ENCODE results near the gene KRTAP5-4. TPM values are rescaled to one million over a fixed set of nuclear protein-coding genes. Genes with fewer than 3 reads are reported as not detected.
"Not testable (repeated sequence)": the region's sequence is repeated elsewhere in the genome, so short reads cannot be mapped to it uniquely, and the experiment has no call there.

Gene KRTAP5-4
- total and polyA plus RNA-seq, 8 donors = not detected

GRCh38 chr11:1618231-1618630 is 3.7 kb downstream of the KRTAP5-4 start:
- H3K4me3 ChIP-seq = no peak overlapping the region
- TF ChIP-seq CTCF (IDR thresholded peaks at IDR 0.05) = no peak
- H3K9me3 ChIP-seq = no peaks in the 10 kb centered on the region
- H3K27ac ChIP-seq = no peak overlapping the region
- H3K36me3 ChIP-seq = no peaks in the 10 kb centered on the region
- H3K27me3 ChIP-seq = peaks cover 0 to 9% of the 10 kb centered on the region in 2 donors
- no peaks in the 10 kb centered on the region for H3K4me1 ChIP-seq
- intact Hi-C loops (cut with DNase I) = no loop called here
- ATAC-seq = no peak
- DNase-seq = no peak

GRCh38 chr11:1608363-1608762 is 13.6 kb downstream of the KRTAP5-4 start, which contains the start of gene KRTAP5-3:
Gene KRTAP5-3, minus strand, starts transcription at chr11:1608463. Its CDS starts 78 bp downstream, at chr11:1608385.
- no peak for TF ChIP-seq CTCF (IDR thresholded peaks at IDR 0.05)
- DNase-seq (no peak), ATAC-seq (no peak)
- no peak within 1 kb of the TSS for H3K4me3 ChIP-seq
- no peaks in the 10 kb centered on the region for H3K9me3 ChIP-seq
- peaks cover 0 to 52% of the 10 kb centered on the region in 2 donors for H3K27me3 ChIP-seq
- H3K27ac ChIP-seq = no peak within 1 kb of the TSS
- no peaks in the 10 kb centered on the region for H3K4me1 ChIP-seq
- intact Hi-C loops (cut with DNase I) = no loop called here
- no peaks in the 10 kb centered on the region for H3K36me3 ChIP-seq

GRCh38 chr11:1607901-1608300 is 14.0 kb downstream of the KRTAP5-4 start:
- H3K9me3 ChIP-seq; DNase-seq; H3K27ac ChIP-seq; intact Hi-C loops (cut with DNase I); ATAC-seq; H3K36me3 ChIP-seq; H3K4me1 ChIP-seq; H3K4me3 ChIP-seq: not testable (repeated sequence)
- peaks cover 0 to 52% of the 10 kb centered on the region in 2 donors for H3K27me3 ChIP-seq

- H3K4me3 ChIP-seq; H3K4me1 ChIP-seq; H3K27ac ChIP-seq; H3K36me3 ChIP-seq; H3K9me3 ChIP-seq; ATAC-seq; intact Hi-C loops (cut with DNase I); DNase-seq: not testable (repeated sequence)
- peaks cover 0 to 51% of the 10 kb centered on the region in 2 donors for H3K27me3 ChIP-seq
These were observed 14.6 kb downstream of the KRTAP5-4 start for GRCh38 chr11:1607156-1607845.

- H3K4me1 ChIP-seq; H3K9me3 ChIP-seq; ATAC-seq; H3K4me3 ChIP-seq; H3K27ac ChIP-seq; H3K36me3 ChIP-seq; intact Hi-C loops (cut with DNase I); DNase-seq: not testable (repeated sequence)
- peaks cover 0 to 51% of the 10 kb centered on the region in 2 donors for H3K27me3 ChIP-seq
These were observed 16.0 kb downstream of the KRTAP5-4 start for GRCh38 chr11:1605923-1606322.

GRCh38 chr11:1604711-1605110 is 17.2 kb downstream of the KRTAP5-4 start:
- Histone ChIP-seq H3K36me3 (no peaks in the 10 kb centered on the region), H3K4me1 (no peaks in the 10 kb centered on the region), H3K27me3 (peaks cover 0 to 51% of the 10 kb centered on the region in 2 donors), H3K9me3 (no peaks in the 10 kb centered on the region), H3K27ac (no peak overlapping the region), H3K4me3 (no peak overlapping the region)
- intact Hi-C loops (cut with DNase I) = no loop called here
- DNase-seq (no peak), ATAC-seq (no peak)
- TF ChIP-seq CTCF (IDR thresholded peaks at IDR 0.05) = no peak

GRCh38 chr11:1604181-1604580 is 17.8 kb downstream of the KRTAP5-4 start:
- no peak for TF ChIP-seq CTCF (IDR thresholded peaks at IDR 0.05)
- intact Hi-C loops (cut with DNase I) = no loop called here
- no peak for ATAC-seq
- H3K27me3 ChIP-seq = peaks cover 0 to 46% of the 10 kb centered on the region in 2 donors
- no peaks in the 10 kb centered on the region for H3K36me3 ChIP-seq
- H3K27ac ChIP-seq = no peak overlapping the region
- DNase-seq = no peak
- H3K9me3 ChIP-seq = no peaks in the 10 kb centered on the region
- H3K4me3 ChIP-seq = no peak overlapping the region
- no peaks in the 10 kb centered on the region for H3K4me1 ChIP-seq

Data from left lung (tissue), 10 donors.